GM10248 (cell line): ENCODE measurements around the gene PILRA.
A peak's percentile ranks its signal among the peaks of the same experiment; 100 is the strongest.
"Not testable (repeated sequence)": the region's sequence is repeated elsewhere in the genome, so short reads cannot be mapped to it uniquely, and the experiment has no call there.

Source experiments
- CTCF ChIA-PET: fragments of 300-600 bp; sonication (Branson Sonifier 250); formaldehyde crosslinking; extraction: SDS; loops from one replicate; lab custom pipeline; 2021; ENCODE audit warnings: antibody characterized with exemption; lab: Yijun Ruan, JAX
- POLR2A ChIA-PET: fragments of 350-650 bp; sonication (Branson Sonifier 250); formaldehyde crosslinking; extraction: SDS; loops from one replicate; lab custom pipeline; 2020; ENCODE audit warnings: antibody characterized with exemption; lab: Yijun Ruan, JAX
- DNase-seq: peaks from one replicate; pipeline ENCODE4 v3.0.0; 2012; ENCODE audit errors: extremely low spot score
- TF ChIP-seq, protein P1 (sequence below): IDR thresholded peaks from 2 replicates; pipeline ENCODE4 v1.5.1; 2012; ENCODE audit warnings: mild to moderate bottlenecking, low read depth; ENCODE audit errors: extremely low read depth, missing control alignments, control extremely low read depth

Gene PILRA

DNA sequence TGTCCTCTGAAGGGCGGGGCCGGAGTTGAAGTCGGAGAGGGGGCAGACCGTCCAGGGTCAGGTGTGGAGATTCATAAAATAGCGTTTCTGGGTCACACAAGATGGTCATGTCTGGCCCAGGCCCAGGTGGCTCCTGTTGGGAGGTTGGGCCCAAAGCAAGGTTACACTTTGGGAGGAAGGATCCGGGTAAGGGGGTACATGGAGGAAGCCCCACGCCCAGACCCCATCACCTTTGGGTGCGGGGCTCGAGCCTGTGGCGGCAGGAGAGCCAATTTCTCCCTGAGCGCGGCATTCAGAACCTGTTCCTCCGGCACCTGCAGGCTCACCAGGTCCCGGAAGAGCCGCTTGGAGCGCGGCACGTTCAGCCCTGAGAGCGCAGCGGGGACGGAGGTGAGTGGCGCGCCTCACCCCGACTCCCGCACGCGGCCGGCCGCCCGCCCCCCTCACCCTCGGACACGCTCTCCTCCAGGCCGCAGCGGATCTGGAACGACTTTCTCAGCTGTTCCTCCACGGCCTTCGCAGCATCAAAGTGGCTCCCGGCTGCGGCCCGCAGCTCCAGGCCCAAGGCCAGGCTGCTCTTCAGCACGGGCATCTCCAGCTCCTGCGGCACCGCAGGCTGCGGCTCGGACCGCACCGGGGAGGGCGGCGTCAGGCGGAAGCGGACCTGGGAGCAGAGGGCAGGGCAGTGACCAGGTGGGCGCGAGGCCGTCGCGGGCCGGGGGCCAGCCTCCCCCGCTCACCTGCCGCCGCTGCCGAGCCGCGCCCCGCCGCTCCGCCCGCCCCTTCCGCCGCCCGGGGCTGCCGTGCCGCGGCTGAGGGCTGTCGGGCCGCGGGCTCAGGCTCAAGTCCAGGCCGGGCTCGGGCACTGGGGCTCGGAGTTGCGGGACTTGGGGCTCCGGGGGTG, 62.4 kb downstream of the PILRA start:
- DNase-seq: peak; percentile 46
- POLR2A ChIA-PET: interaction anchor here (0.9 to 1.3 kb wide), 3 partner anchors 8 to 242 kb away, joined by 3 to 4 read pairs (median 3); partner anchors contain the start of gene ZCWPW1

DNA sequence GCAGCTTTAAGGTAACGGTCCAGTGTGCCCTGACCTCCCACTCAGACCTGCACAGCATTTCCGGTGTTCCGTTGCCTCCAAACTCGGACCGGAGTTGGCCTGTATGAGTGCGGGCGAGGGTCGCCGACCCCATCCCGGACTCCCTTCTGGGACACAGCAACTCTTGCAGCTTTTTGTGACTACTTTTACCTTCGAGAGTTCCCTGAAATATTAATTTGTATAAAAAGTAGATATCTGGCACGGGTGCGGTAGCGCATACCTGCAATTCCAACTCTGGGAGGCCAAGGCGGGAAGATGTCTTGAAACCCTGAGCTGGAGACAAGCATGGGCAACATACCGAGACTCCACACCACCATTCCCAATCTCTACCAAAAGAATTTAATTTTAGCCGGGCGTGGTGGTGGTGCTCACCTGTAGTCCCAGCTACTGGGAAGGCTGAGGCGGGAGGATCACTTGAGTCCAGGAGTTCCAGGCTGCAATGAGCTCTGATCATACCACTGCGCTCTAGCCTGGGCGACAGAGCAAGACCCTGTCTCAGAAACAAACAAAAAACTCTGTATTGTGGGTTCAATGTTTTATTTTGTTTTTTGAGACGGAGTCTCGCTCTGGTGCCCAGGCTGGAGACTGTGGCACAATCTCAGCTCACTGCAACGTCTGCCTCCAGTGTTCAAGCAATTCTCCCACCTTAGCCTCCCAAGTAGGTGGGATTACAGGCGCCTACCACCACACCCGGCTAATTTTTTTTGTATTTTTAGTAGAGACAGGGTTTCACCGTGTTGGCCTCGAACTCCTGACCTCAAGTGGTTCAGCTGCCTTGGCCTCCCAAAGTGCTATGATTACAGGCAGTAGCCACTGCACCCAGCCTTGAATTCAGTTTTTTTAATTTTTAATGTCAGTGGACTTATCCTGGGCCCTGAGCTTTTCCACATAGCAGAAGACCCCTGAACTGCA, 64.1 kb downstream of the PILRA start:
- ChIA-PET CTCF (interaction anchor here (0.9 to 5.1 kb wide), 8 partner anchors 9 to 268 kb away, joined by 3 to 28 read pairs (median 4); no protein-coding TSS in a partner anchor), POLR2A (interaction anchor here (0.5 to 1.3 kb wide), 5 partner anchors 9 to 253 kb away, joined by 3 to 8 read pairs (median 4); partner anchors contain the start of gene ZCWPW1)
- no peak for DNase-seq
- TF ChIP-seq, protein P1, sequence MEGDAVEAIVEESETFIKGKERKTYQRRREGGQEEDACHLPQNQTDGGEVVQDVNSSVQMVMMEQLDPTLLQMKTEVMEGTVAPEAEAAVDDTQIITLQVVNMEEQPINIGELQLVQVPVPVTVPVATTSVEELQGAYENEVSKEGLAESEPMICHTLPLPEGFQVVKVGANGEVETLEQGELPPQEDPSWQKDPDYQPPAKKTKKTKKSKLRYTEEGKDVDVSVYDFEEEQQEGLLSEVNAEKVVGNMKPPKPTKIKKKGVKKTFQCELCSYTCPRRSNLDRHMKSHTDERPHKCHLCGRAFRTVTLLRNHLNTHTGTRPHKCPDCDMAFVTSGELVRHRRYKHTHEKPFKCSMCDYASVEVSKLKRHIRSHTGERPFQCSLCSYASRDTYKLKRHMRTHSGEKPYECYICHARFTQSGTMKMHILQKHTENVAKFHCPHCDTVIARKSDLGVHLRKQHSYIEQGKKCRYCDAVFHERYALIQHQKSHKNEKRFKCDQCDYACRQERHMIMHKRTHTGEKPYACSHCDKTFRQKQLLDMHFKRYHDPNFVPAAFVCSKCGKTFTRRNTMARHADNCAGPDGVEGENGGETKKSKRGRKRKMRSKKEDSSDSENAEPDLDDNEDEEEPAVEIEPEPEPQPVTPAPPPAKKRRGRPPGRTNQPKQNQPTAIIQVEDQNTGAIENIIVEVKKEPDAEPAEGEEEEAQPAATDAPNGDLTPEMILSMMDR: no peak

More for the DNA sequence above, 62.4 kb downstream of the PILRA start:
- CTCF ChIA-PET: interaction anchor here (1.3 to 5.1 kb wide), 4 partner anchors 14 to 302 kb away, joined by 3 to 28 read pairs (median 4); no protein-coding TSS in a partner anchor
- TF ChIP-seq, protein P1: no peak

DNA sequence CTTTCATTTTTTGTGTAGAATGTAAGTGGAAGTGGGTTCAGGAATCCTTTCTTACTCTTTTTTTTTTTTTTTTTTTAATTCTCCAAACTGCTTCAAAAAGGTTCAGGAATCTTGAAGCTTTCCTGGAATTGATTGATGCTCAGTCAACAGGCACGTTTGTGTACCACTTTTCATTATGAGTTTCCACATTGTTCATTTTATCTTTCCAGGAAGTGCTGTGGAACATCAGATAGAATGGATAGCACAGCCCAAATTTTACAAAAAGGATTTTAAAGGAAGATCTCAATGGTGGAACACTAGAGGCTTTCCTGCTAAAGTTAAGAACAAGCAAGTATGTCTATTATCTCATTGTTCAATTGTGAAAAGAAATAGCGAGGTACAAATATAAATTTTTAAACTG, 64.9 kb downstream of the PILRA start:
- TF ChIP-seq, protein P1: no peak
- POLR2A ChIA-PET: interaction anchor here (0.7 kb wide), 1 partner anchor 246 kb away, joined by 7 read pairs; no protein-coding TSS in a partner anchor
- DNase-seq: no peak
- CTCF ChIA-PET: interaction anchor here (0.9 to 5.1 kb wide), 4 partner anchors 8 to 44 kb away, joined by 4 to 28 read pairs (median 4); no protein-coding TSS in a partner anchor

DNA sequence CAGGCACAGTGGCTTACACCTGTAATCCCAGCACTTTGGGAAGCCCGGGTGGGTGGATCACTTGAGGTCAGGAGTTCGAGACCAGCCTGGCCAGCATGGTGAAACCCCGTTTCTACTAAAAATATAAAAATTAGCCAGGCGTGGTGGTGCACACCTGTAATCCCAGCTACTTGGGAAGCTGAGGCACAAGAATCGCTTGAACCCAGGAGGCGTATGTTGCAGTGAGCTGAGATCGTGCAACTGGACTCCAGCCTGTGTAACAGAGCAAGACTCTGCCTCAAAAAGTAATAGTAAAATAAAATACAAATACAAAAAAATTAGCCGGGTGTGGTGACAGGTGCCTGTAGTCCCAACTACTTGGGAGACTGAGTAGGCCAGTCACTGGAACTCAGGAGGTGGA, 65.4 kb downstream of the PILRA start:
- DNase-seq, POLR2A ChIA-PET: not testable (repeated sequence)
- CTCF ChIA-PET: interaction anchor here (1.2 to 5.1 kb wide), 3 partner anchors 11 to 267 kb away, joined by 3 to 28 read pairs (median 3); no protein-coding TSS in a partner anchor

DNA sequence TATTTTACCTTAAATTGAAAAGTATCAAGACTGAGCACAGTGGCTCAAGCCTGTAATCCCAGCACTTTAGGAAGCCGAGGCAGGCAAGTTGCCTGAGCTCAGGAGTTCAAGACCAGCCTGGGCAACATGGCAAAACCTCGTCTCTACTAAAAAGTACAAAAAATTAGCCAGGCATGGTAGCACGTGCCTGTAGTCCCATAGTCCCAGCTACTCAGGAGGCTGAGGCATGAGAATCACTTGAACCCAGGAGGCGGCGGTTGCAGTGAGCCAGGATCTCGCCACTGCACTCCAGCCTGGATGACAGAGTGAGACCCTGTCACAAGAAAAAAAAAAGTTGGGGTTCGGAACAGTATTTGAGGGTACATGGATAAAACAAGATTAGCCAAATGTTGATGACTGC, 66.0 kb downstream of the PILRA start:
- DNase-seq, POLR2A ChIA-PET: not testable (repeated sequence)
- CTCF ChIA-PET: interaction anchor here (1.2 to 5.1 kb wide), 3 partner anchors 11 to 266 kb away, joined by 3 to 28 read pairs (median 3); no protein-coding TSS in a partner anchor

DNA sequence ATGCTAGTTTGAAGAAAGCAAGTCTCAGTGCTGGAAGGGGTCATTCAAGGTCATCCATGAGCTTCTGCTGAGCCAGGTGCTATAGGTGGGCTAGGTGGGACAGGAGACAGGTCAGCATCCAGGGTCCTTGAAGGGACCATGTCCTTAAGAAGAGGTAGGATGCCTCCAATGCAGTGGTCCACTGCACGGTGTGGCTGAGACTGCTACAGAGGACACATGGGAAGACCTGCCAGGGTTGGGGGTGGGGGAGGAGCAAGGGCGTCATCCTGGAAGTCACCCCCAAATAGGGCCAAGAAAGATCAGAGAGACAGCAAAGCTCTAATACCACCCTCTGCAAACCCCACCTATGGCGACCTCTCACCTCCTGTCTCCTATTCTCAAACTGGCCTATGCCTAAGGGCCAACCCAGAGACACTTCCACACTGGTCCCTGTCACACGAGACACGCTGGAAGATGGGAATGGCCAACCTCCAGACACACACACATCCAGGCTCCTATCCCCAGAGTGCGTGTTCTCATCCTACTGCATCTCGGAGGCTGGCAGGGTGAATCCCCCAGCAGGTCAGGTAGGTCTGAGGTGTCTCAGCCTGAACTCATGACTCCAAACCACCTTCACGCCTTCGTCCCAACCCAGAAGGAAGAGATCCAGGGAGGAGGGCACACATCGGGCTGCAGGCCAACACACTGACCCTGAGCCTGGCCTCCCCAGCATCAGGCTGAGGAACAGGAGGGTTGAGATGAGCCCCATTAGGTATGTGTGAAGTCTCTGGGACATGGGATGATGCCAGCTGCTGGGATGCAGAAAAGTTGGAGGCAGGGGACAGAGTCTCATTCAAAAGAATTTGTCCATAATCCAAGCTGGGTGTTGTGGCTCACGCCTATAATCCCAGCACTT, 68.6 kb downstream of the PILRA start:
- ChIA-PET POLR2A (no interaction called here), CTCF (interaction anchor here (1.1 to 1.5 kb wide), 2 partner anchors 8 to 28 kb away, joined by 3 to 4 read pairs; no protein-coding TSS in a partner anchor)
- TF ChIP-seq, protein P1: no peak
- no peak for DNase-seq
